Head of caudate nucleus (tissue), 42 donors: ENCODE measurements around the gene LTBP1.

Experiments
- DNase-seq, 42 donors: peaks; one replicate each; pipeline versions ENCODE4 v3.0.0 to v3.0.0-alpha.2; 2020 to 2021; ENCODE audit warnings: mixed read lengths in 7 of 42
- intact Hi-C: fragments of 100-400 bp; cut with DNase I; formaldehyde crosslinking; loops from one replicate; pipeline ENCODE4 v1.15.0; 2022

LTBP1 gene

DNA sequence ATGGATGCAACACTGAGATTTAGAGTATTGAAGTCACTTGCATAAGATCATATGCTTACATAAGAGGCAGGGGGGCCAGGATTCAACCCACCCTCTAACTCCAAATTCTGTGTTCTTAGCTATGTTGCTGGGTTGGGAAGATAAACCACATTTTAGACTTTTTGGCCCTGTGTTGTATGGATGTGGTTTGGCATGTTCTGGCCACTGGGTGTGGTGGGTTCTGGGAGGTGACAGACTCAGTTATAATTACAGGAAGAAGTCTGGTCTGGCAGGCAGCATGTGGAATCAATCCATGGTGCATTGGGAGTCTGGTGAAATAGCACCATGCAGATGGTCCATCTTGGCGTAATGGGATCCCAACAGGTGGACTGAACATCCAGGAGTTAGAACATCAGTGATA, 138.9 kb downstream of the LTBP1 start:
- intact Hi-C loops: no loop called here

GRCh38 chr2:33086400-33087015, 139.8 kb downstream of the LTBP1 start:
- no peak for DNase-seq
- intact Hi-C loops: no loop called here

More for the DNA sequence above, 138.9 kb downstream of the LTBP1 start:
- DNase-seq: no peak

DNA sequence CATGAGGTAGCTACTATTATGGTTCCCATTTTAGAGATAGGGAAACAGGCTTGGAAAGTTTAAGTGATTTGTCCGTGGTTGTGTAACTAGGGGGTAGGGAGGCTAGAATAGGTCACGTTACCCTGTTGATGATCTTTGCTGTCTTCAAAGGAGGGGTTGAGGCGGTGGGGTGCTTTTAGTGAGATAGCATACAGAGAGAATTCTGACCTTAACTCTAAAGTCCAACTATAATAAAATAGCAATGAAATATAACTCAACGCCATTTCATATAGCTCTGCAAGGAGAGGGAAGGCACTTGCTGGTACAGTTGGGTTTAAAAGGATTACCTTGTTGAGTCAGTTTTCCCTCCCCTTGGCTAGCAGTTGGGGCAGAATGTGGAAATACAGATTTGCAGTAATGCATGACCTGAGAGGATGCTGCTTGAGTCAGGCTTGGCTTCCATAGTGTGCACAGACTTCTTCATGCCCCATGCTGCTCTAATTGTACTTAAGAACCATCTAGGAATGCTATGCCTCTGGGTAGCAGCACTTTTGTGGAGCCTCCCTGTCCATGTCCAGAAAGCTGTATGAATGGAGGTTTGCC, 143.9 kb downstream of the LTBP1 start:
- DNase-seq: no peak

DNA sequence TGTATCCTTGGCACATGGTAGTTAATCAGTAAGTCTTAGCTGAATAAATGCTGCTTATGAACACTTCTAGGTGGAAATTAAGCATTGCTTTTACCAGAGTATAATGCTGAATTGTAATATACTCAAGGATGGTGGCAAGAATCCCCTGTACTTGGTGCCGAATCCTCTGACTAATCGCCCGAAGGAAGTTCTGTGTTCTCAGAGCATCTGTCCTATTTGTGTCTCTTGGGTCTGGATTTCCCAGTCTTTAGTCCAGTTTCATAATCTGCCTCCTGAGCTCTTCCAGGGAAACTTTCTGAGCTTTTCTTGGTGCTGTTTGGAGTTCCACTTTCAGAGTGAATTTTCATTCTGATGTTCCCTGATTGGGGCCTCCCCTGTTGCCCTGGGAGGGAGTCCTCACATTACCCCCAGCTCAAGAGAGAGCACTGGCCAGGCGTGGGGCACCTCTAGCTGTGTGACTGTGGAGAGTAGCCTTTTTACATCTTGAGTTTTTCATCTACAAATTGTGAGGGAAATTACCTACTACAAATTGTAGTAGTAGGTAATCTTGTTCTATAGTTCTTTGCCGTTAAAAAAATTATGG, 144.9 kb downstream of the LTBP1 start:
- no peak for DNase-seq
- intact Hi-C loops: no loop called here

More for the DNA sequence above, 143.9 kb downstream of the LTBP1 start:
- intact Hi-C loops: no loop called here

- no peak for DNase-seq
- intact Hi-C loops: no loop called here
Measured at GRCh38 chr2:33093283-33093993, 146.7 kb downstream of the LTBP1 start.

- DNase-seq: no peak
- intact Hi-C loops: no loop called here
Measured at GRCh38 chr2:33094303-33094702, 147.6 kb downstream of the LTBP1 start.

- intact Hi-C loops: no loop called here
- DNase-seq: no peak
Measured at GRCh38 chr2:33099989-33100388, 153.2 kb downstream of the LTBP1 start.

DNA sequence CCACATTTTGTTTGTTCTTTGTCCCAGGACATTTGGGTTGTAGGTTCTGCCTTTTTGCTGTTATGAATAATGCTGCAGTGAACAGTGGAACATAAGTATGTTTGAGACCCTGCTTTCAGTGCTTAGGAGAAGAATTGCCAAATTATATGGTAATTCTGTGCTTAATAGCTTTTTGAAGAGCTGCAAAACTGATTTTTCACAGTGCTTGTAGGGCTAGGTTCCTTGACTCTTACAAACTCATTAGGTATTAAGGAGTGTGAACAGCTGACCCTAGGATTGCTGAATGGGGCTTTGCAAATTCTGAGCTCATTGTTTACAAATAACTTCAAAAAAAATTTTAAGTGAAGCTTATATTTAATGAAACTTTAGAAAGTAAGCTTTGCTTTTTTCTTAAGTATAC, 154.2 kb downstream of the LTBP1 start:
- intact Hi-C loops: no loop called here
- no peak for DNase-seq

DNA sequence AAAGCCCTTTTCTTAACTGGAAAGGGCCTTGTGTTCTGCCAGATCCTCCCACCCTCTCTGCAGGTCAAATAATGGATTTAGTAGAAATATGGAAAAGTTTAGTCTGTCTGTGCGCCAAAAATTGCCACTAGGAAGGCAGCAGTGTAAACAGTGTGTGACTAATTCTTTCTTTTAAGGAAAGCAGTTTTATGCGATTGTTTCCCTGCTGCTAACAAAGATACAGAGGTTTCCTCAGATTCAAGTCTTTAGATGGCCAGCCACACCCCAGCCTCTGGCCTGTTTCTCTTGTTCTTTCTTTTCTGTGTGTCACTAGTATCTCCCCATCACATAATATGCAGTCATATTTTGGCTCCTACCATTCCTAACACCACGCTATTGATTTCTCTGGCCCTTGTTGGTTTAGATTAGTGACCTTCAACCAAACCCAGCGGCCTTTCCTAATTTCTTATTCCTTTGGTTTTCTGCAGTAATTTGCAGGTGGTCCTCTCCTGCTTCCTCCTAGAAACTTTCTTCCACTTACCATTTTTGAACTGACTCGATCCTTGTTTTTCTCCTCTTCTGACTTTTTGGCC, 157.4 kb downstream of the LTBP1 start:
- no peak for DNase-seq
- intact Hi-C loops: no loop called here

DNA sequence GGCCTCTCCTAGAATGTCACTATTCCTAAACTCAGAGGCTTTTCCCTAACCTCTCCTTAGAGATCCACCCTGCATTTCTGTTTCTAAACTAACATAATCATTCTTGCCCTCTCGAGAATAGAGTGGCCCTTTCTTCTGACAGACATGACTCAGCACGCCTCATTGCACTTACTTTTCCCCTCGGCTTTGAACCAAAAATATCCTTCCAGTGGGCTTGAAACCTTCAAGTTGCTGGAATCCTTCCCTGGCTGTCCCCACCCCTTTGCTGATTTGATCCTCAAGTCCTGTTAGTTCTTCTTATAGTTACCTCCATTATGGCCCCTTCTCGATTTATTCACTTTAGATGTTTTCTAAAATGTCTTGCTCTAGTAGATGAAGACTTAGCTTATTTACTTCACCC, 158.0 kb downstream of the LTBP1 start:
- no peak for DNase-seq
- intact Hi-C loops: no loop called here

DNA sequence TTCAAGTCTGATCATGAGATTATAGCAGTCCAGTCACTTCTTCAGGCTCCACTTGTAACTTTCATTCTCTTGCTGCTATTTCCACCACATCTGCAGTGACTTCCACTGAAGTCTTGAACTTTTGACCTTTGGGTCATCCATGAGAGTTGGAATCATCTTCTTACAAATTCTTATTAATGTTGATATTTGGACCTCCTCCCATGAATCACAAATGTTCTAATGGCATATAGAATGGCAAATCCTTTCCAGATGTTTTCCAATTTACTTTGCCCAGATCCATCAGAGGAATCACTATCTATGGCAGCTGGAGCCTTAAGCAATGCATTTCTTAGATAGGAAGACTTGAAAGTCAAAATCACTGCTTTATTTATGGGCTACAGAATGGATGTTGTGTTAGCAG, 159.4 kb downstream of the LTBP1 start:
- DNase-seq: no peak
- intact Hi-C loops: no loop called here

DNA sequence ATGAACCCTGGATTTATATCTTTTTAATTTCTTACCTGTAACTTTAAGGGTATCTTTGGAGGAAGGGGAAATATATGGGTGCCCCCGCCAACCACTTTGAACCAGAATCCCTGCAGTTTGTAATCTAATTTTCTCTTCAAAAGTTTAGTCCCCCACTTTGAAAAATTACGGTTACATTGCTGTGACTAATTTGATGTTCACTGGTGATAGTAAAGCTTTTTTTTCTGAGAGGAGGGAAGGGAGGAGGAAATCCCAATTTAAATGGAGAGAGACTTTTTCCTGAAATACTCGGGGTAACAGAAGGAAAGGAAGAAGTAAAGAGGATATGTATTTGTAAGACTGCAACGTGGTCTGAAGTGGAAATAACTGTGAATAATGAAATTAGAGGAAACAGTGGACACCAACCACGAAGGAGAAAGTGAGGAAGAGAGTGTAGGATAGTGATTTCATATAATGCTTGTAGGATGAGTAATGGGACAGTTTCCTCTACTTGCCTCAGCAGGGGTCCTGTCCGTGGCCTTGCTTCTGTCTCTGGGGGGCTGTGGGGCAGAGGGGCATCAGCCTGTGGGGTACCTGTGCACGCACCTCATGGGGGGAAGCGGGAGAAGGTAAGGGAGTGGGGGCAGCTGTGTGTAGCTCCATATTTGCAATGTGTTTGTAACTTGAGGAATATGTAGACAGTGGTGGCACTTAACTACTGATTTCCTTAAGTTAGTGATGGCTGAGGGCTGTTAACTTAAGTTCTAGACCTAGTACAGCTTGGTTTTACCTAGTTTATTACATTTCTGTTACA, 161.1 kb downstream of the LTBP1 start:
- intact Hi-C loops: no loop called here
- DNase-seq: no peak

- intact Hi-C loops: no loop called here
- DNase-seq: no peak
Measured at GRCh38 chr2:33108483-33109443, 162.0 kb downstream of the LTBP1 start.

DNA sequence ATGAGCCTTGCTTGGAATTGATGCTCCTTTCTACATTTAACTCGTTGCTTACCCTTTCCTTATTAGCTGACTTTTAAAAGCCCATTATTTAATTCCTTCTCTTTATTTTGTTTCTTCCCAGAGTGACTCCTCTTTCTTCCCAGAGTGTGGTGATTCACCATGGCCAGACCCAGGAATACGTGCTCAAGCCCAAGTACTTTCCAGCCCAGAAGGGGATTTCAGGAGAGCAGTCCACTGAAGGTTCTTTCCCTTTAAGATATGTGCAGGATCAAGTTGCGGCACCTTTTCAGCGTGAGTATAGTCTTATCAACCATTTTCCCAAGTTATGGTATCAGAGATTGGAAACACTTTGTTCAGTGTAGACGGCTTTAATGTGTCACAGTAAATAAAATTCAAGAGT, 163.7 kb downstream of the LTBP1 start:
- no peak for DNase-seq
- intact Hi-C loops: no loop called here

GRCh38 chr2:33111002-33111446, 164.3 kb downstream of the LTBP1 start:
- intact Hi-C loops: no loop called here
- no peak for DNase-seq

DNA sequence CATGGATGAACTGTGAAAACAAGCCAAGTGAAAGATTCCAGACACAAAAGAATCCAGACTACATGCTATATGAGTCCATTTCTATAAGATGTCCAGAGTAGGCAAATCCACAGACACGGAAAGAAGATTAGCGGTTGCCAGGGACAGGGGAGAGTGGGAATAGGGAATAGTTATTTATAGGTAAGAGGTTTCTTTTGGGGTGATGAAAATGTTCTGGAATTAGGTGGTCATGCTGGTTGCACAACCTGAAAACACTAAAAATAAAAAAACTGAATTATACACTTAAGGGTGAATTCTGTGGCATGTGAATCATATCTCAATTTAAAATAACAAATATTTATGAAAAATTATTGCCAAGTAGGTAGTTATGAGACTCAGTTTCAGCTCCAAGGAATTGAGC, 168.4 kb downstream of the LTBP1 start:
- intact Hi-C loops: no loop called here
- DNase-seq: no peak

DNA sequence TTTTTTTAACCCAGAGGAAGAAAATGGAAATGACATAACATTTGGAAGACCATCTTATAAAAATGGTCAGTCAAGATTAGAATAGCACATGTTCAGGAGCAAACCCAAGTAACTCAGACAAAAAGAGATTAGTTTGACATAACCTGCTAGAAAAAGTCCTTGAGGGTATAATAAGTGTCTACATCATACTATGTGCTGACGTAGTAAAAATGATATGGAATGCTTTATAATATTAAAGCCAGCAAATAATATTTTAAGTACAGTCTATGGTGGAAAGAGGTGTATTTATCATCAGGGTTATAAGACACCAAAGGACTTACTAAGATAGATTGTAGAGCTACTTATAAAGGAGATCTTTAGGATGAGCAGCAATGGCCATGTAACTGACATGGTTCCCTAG, 169.0 kb downstream of the LTBP1 start:
- intact Hi-C loops: no loop called here
- DNase-seq: no peak

GRCh38 chr2:33116799-33117198, 170.0 kb downstream of the LTBP1 start:
- DNase-seq: no peak
- intact Hi-C loops: no loop called here
